ENCODE measurements around the gene HECW1.
"Not testable (repeated sequence)": the region's sequence is repeated elsewhere in the genome, so short reads cannot be mapped to it uniquely, and the experiment has no call there.

HECW1 gene

GRCh38 chr7:43584195-43584586 is 471.7 kb downstream of the HECW1 start:
- Histone ChIP-seq H3K36me3 (ENCODE audit: insufficient read depth, low read length) (no peaks in the 10 kb centered on the region), H3K4me1 (ENCODE audit: insufficient read depth, low read length) (peaks cover 23% of the 10 kb centered on the region)

GRCh38 chr7:43584733-43585132 is 472.3 kb downstream of the HECW1 start:
- H3K27ac ChIP-seq (ENCODE audit: low read depth, low read length); H3K4me3 ChIP-seq (ENCODE audit: low read depth in 1 of 2, low read length in 2 of 2); H3K27me3 ChIP-seq (ENCODE audit: control insufficient read depth in 1 of 2, insufficient read depth in 2 of 2, low read length in 2 of 2); H3K9me3 ChIP-seq (ENCODE audit: low read length); H3K36me3 ChIP-seq (ENCODE audit: insufficient read depth, low read length); H3K9ac ChIP-seq (ENCODE audit: low read length): not testable (repeated sequence)
- H3K4me1 ChIP-seq (ENCODE audit: insufficient read depth, low read length), result peaks cover 23% of the 10 kb centered on the region

More at GRCh38 chr7:43584195-43584586, 471.7 kb downstream of the HECW1 start:
- Histone ChIP-seq H3K4me3 (ENCODE audit: low read depth in 1 of 2, low read length in 2 of 2) (peak overlapping the region; percentile 81 to 88), H3K27me3 (ENCODE audit: control insufficient read depth in 1 of 2, insufficient read depth in 2 of 2, low read length in 2 of 2) (no peaks in the 10 kb centered on the region), H3K9me3 (ENCODE audit: low read length) (no peaks in the 10 kb centered on the region), H3K27ac (ENCODE audit: low read depth, low read length) (no peak overlapping the region), H3K9ac (ENCODE audit: low read length) (peak overlapping the region; percentile 87)

- Histone ChIP-seq H3K27ac (ENCODE audit: low read depth, low read length) (no peak overlapping the region), H3K27me3 (ENCODE audit: control insufficient read depth in 1 of 2, insufficient read depth in 2 of 2, low read length in 2 of 2) (no peaks in the 10 kb centered on the region), H3K4me3 (ENCODE audit: low read depth in 1 of 2, low read length in 2 of 2) (no peak overlapping the region), H3K9ac (ENCODE audit: low read length) (no peak overlapping the region), H3K4me1 (ENCODE audit: insufficient read depth, low read length) (peaks cover 23% of the 10 kb centered on the region), H3K9me3 (ENCODE audit: low read length) (no peaks in the 10 kb centered on the region), H3K36me3 (ENCODE audit: insufficient read depth, low read length) (no peaks in the 10 kb centered on the region)
These were observed 473.1 kb downstream of the HECW1 start for GRCh38 chr7:43585562-43585961.

- H3K9ac ChIP-seq (ENCODE audit: low read length), result no peak overlapping the region
- H3K9me3 ChIP-seq (ENCODE audit: low read length), result no peaks in the 10 kb centered on the region
- H3K4me1 ChIP-seq (ENCODE audit: insufficient read depth, low read length), result peaks cover 25% of the 10 kb centered on the region
- no peak overlapping the region for H3K4me3 ChIP-seq (ENCODE audit: low read depth in 1 of 2, low read length in 2 of 2)
- no peaks in the 10 kb centered on the region for H3K36me3 ChIP-seq (ENCODE audit: insufficient read depth, low read length)
- no peaks in the 10 kb centered on the region for H3K27me3 ChIP-seq (ENCODE audit: control insufficient read depth in 1 of 2, insufficient read depth in 2 of 2, low read length in 2 of 2)
- H3K27ac ChIP-seq (ENCODE audit: low read depth, low read length), result no peak overlapping the region
These were observed 473.9 kb downstream of the HECW1 start for GRCh38 chr7:43586251-43586900.

- Histone ChIP-seq H3K4me3 (ENCODE audit: low read depth in 1 of 2, low read length in 2 of 2) (no peak overlapping the region), H3K9ac (ENCODE audit: low read length) (no peak overlapping the region), H3K36me3 (ENCODE audit: insufficient read depth, low read length) (no peaks in the 10 kb centered on the region), H3K27ac (ENCODE audit: low read depth, low read length) (no peak overlapping the region), H3K9me3 (ENCODE audit: low read length) (no peaks in the 10 kb centered on the region), H3K27me3 (ENCODE audit: control insufficient read depth in 1 of 2, insufficient read depth in 2 of 2, low read length in 2 of 2) (no peaks in the 10 kb centered on the region), H3K4me1 (ENCODE audit: insufficient read depth, low read length) (peaks cover 24% of the 10 kb centered on the region)
These were observed 476.2 kb downstream of the HECW1 start for GRCh38 chr7:43588477-43589132.

GRCh38 chr7:43589133-43589478 is 476.7 kb downstream of the HECW1 start:
- Histone ChIP-seq H3K9me3 (ENCODE audit: low read length) (no peaks in the 10 kb centered on the region), H3K4me1 (ENCODE audit: insufficient read depth, low read length) (peaks cover 22% of the 10 kb centered on the region), H3K4me3 (ENCODE audit: low read depth in 1 of 2, low read length in 2 of 2) (no peak overlapping the region), H3K9ac (ENCODE audit: low read length) (no peak overlapping the region), H3K36me3 (ENCODE audit: insufficient read depth, low read length) (no peaks in the 10 kb centered on the region), H3K27me3 (ENCODE audit: control insufficient read depth in 1 of 2, insufficient read depth in 2 of 2, low read length in 2 of 2) (no peaks in the 10 kb centered on the region), H3K27ac (ENCODE audit: low read depth, low read length) (no peak overlapping the region)

GRCh38 chr7:43589728-43590127 is 477.3 kb downstream of the HECW1 start:
- Histone ChIP-seq H3K27me3 (ENCODE audit: control insufficient read depth in 1 of 2, insufficient read depth in 2 of 2, low read length in 2 of 2) (no peaks in the 10 kb centered on the region), H3K9ac (ENCODE audit: low read length) (no peak overlapping the region), H3K9me3 (ENCODE audit: low read length) (no peaks in the 10 kb centered on the region), H3K4me3 (ENCODE audit: low read depth in 1 of 2, low read length in 2 of 2) (no peak overlapping the region), H3K27ac (ENCODE audit: low read depth, low read length) (no peak overlapping the region), H3K36me3 (ENCODE audit: insufficient read depth, low read length) (no peaks in the 10 kb centered on the region), H3K4me1 (ENCODE audit: insufficient read depth, low read length) (peaks cover 15% of the 10 kb centered on the region)

GRCh38 chr7:43590862-43591557 is 478.6 kb downstream of the HECW1 start:
- Histone ChIP-seq H3K36me3 (ENCODE audit: insufficient read depth, low read length) (no peaks in the 10 kb centered on the region), H3K4me1 (ENCODE audit: insufficient read depth, low read length) (peaks cover 8% of the 10 kb centered on the region), H3K27ac (ENCODE audit: low read depth, low read length) (no peak overlapping the region), H3K9me3 (ENCODE audit: low read length) (no peaks in the 10 kb centered on the region), H3K9ac (ENCODE audit: low read length) (no peak overlapping the region), H3K27me3 (ENCODE audit: control insufficient read depth in 1 of 2, insufficient read depth in 2 of 2, low read length in 2 of 2) (no peaks in the 10 kb centered on the region), H3K4me3 (ENCODE audit: low read depth in 1 of 2, low read length in 2 of 2) (no peak overlapping the region)

GRCh38 chr7:43591558-43592180 is 479.2 kb downstream of the HECW1 start:
- no peak overlapping the region for H3K9ac ChIP-seq (ENCODE audit: low read length)
- H3K9me3 ChIP-seq (ENCODE audit: low read length), result no peaks in the 10 kb centered on the region
- H3K27ac ChIP-seq (ENCODE audit: low read depth, low read length), result no peak overlapping the region
- no peak overlapping the region for H3K4me3 ChIP-seq (ENCODE audit: low read depth in 1 of 2, low read length in 2 of 2)
- no peaks in the 10 kb centered on the region for H3K36me3 ChIP-seq (ENCODE audit: insufficient read depth, low read length)
- H3K4me1 ChIP-seq (ENCODE audit: insufficient read depth, low read length), result peaks cover 8% of the 10 kb centered on the region
- H3K27me3 ChIP-seq (ENCODE audit: control insufficient read depth in 1 of 2, insufficient read depth in 2 of 2, low read length in 2 of 2), result no peaks in the 10 kb centered on the region

- H3K9me3 ChIP-seq (ENCODE audit: low read length), result no peaks in the 10 kb centered on the region
- no peak overlapping the region for H3K4me3 ChIP-seq (ENCODE audit: low read depth in 1 of 2, low read length in 2 of 2)
- no peaks in the 10 kb centered on the region for H3K27me3 ChIP-seq (ENCODE audit: control insufficient read depth in 1 of 2, insufficient read depth in 2 of 2, low read length in 2 of 2)
- peaks cover 8% of the 10 kb centered on the region for H3K4me1 ChIP-seq (ENCODE audit: insufficient read depth, low read length)
- H3K9ac ChIP-seq (ENCODE audit: low read length), result no peak overlapping the region
- H3K36me3 ChIP-seq (ENCODE audit: insufficient read depth, low read length), result no peaks in the 10 kb centered on the region
- no peak overlapping the region for H3K27ac ChIP-seq (ENCODE audit: low read depth, low read length)
These were observed 479.9 kb downstream of the HECW1 start for GRCh38 chr7:43592326-43592725.

- Histone ChIP-seq H3K27me3 (ENCODE audit: control insufficient read depth in 1 of 2, insufficient read depth in 2 of 2, low read length in 2 of 2) (no peaks in the 10 kb centered on the region), H3K9ac (ENCODE audit: low read length) (no peak overlapping the region), H3K4me1 (ENCODE audit: insufficient read depth, low read length) (peaks cover 8% of the 10 kb centered on the region), H3K27ac (ENCODE audit: low read depth, low read length) (no peak overlapping the region), H3K9me3 (ENCODE audit: low read length) (no peaks in the 10 kb centered on the region), H3K4me3 (ENCODE audit: low read depth in 1 of 2, low read length in 2 of 2) (no peak overlapping the region), H3K36me3 (ENCODE audit: insufficient read depth, low read length) (no peaks in the 10 kb centered on the region)
These were observed 480.6 kb downstream of the HECW1 start for GRCh38 chr7:43593010-43593409.
